Upper lobe of left lung (tissue), 4 donors: ENCODE results near the gene GLT8D1.

Experiments
- EP300 ChIP-seq, 4 donors: sonication (generic); formaldehyde crosslinking; IDR thresholded peaks; one replicate each; pipeline ENCODE4 v1.5.1; 2017; ENCODE audit warnings: antibody characterized with exemption in 4 of 4, control low read depth in 2 of 4
- POLR2A ChIP-seq, 4 donors: fragments of 450-650 bp; IDR thresholded peaks; one replicate each; pipeline ENCODE4 v1.5.1; 2016 to 2017; ENCODE audit warnings: antibody characterized with exemption in 4 of 4, mild to moderate bottlenecking in 2 of 4
- POLR2AphosphoS5 ChIP-seq, 2 donors: sonication (generic); formaldehyde crosslinking; IDR thresholded peaks; one replicate each; pipeline ENCODE4 v1.5.1; 2017; ENCODE audit warnings: antibody characterized with exemption in 2 of 2
- TF ChIP-seq, protein P1 (sequence below), 6 experiments: fragments of 450-650 bp in 4 of 6; fragments of 200-600 bp in 2 of 6; sonication (generic) in 2 of 6; IDR thresholded peaks; one replicate each; pipeline ENCODE4 v1.5.1; 2016 to 2019; ENCODE audit warnings: antibody characterized with exemption in 6 of 6

DNA sequence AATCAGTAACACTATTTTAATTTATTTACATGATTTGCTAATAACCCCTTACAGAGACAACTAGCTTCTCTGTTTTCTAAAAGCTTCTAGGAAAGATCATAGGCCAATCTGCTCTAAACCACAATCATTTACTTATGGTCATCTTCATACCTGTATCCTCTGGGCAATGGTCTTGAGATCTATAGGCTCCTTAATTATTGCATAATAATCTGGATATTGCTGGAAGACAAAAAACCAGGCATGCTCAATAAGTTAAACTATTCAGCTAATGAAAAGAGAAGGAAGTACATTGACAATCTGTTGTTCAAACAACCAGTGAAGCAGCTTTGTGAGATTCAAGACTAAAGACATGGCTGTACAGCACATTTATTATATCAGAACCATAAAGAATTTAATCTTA, 54.0 kb downstream of the GLT8D1 start:
- TF ChIP-seq, protein P1, sequence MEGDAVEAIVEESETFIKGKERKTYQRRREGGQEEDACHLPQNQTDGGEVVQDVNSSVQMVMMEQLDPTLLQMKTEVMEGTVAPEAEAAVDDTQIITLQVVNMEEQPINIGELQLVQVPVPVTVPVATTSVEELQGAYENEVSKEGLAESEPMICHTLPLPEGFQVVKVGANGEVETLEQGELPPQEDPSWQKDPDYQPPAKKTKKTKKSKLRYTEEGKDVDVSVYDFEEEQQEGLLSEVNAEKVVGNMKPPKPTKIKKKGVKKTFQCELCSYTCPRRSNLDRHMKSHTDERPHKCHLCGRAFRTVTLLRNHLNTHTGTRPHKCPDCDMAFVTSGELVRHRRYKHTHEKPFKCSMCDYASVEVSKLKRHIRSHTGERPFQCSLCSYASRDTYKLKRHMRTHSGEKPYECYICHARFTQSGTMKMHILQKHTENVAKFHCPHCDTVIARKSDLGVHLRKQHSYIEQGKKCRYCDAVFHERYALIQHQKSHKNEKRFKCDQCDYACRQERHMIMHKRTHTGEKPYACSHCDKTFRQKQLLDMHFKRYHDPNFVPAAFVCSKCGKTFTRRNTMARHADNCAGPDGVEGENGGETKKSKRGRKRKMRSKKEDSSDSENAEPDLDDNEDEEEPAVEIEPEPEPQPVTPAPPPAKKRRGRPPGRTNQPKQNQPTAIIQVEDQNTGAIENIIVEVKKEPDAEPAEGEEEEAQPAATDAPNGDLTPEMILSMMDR (IDR thresholded peaks at IDR 0.05): no peak
- TF ChIP-seq POLR2A (IDR thresholded peaks at IDR 0.05) (no peak), POLR2AphosphoS5 (IDR thresholded peaks at IDR 0.05) (no peak), EP300 (IDR thresholded peaks at IDR 0.05) (no peak)
